HG02798 (cell line): ENCODE data around the gene HACL1.
A peak's percentile ranks its signal among the peaks of the same experiment; 100 is the strongest.

Source experiments
- ATAC-seq: cut with Tn5 transposase; IDR thresholded peaks from one replicate; pipeline ENCODE4 v1.9.1; 2021; ENCODE audit warnings: mild to moderate bottlenecking; ENCODE audit not compliant: unreplicated experiment, poor library complexity

Gene HACL1

GRCh38 chr3:15601399-15602145 lies at the start of gene HACL1, which contains the start of gene BTD:
TSS of gene HACL1 (minus strand) at chr3:15601569. CDS start at chr3:15601463, 106 bp downstream.
TSS of gene BTD (plus strand) at chr3:15601745. CDS start at chr3:15635440, 33,695 bp downstream.
- ATAC-seq, result peak; percentile 95

DNA sequence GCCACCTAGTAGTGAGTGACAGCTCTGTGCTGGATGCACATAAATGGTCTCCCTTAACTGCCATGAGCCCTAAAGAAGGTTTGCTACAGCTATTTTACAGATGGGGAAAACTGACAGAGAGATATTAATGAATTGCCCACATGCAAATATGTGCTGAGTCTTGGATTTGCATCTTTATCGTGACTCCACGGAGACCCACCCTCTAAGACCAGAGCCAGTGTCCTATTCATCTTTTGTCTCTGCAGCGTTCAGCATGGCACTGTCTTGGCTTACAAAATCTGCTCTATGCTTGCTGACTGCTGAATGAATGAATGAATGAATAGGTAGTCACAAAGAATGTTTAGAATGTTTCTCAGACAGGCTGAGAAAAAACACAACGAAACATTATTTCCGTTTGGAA lies 48.5 kb upstream of the HACL1 start:
- ATAC-seq, result no peak

- ATAC-seq, result no peak
Measured at GRCh38 chr3:15649341-15649740, 48.0 kb upstream of the HACL1 start.

- peak; percentile 94 for ATAC-seq
Measured at GRCh38 chr3:15647611-15648167, 46.3 kb upstream of the HACL1 start.

- peak; percentile 30 for ATAC-seq
Measured at GRCh38 chr3:15646851-15647511, 45.6 kb upstream of the HACL1 start.

GRCh38 chr3:15645740-15646501 lies 44.6 kb upstream of the HACL1 start:
- ATAC-seq, result no peak

DNA sequence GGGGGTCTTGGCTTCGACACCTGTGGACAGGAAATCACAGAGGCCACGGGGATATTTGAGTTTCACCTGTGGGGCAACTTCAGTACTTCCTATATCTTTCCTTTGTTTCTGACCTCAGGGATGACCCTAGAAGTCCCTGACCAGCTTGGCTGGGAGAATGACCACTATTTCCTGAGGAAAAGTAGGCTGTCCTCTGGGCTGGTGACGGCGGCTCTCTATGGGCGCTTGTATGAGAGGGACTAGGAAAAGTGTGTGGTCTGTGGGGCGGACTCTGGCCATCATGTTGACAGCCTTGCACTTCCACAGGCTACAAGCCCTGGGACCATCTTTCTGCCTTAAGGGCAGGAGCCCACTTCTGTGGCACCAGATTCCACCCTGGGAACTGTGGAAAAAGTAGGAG lies 43.9 kb upstream of the HACL1 start:
- no peak for ATAC-seq

DNA sequence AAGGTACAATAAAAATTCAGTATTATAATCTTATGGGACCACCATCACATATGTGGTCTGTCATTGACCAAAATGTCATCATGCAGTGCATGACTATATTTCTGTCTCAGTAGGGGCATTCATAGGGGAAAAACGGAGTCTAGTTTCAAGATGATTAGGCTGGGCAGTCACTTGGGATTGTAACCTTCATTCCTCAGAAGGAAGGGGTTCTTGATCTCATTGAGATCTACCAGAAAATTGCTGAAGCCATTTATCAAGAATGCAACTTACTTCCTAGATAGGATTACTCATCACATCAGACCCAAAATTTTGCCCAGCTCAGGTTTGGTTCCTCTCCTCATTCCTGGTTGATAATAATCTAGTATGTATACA lies 37.5 kb upstream of the HACL1 start:
- no peak for ATAC-seq

GRCh38 chr3:15638193-15638890 lies 37.0 kb upstream of the HACL1 start:
- ATAC-seq, result no peak

GRCh38 chr3:15637131-15637951 lies 36.0 kb upstream of the HACL1 start:
- peak; percentile 47 for ATAC-seq

- ATAC-seq, result peak; percentile 68
Measured at GRCh38 chr3:15636028-15636709, 34.8 kb upstream of the HACL1 start.

DNA sequence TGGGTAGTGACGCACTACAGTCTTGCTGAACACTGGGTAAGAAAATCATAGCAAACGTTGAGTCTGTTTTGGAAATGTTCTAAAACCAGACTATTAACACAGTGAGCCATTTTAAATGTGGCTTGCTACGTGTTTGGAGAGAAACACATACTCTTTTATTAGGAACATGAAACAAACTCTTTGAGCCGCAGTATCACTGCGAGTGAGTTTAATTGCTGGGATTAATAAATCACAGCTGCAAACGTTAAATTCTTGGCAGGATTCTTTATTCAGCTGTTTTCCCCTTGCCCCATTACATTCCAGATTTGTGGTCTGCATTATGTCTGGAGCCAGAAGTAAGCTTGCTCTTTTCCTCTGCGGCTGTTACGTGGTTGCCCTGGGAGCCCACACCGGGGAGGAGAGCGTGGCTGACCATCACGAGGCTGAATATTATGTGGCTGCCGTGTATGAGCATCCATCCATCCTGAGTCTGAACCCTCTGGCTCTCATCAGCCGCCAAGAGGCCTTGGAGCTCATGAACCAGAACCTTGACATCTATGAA lies 33.8 kb upstream of the HACL1 start:
- ATAC-seq, result no peak

- no peak for ATAC-seq
Measured at GRCh38 chr3:15634671-15635070, 33.3 kb upstream of the HACL1 start.

GRCh38 chr3:15633766-15634598 lies 32.6 kb upstream of the HACL1 start:
- no peak for ATAC-seq

GRCh38 chr3:15633159-15633558 lies 31.8 kb upstream of the HACL1 start:
- no peak for ATAC-seq

DNA sequence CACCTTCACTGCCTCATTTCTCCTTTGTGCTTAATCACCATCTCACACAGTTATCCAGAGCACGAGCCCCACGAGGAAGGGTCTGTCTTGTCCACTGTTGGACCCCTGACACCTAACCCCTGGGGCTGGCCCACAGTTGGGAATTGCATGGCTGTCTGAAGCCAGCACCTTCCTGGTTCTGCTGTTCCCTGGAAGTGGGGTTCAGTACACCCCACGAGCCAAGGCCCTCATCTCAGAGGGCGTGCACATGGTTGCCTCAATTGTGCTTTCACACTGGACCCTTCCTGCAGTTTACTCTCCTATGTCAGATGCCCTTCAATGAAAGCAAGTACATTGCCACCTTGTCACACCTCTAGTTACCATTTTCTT lies 30.8 kb upstream of the HACL1 start:
- no peak for ATAC-seq

- ATAC-seq, result no peak
Measured at GRCh38 chr3:15631426-15632211, 30.2 kb upstream of the HACL1 start.
